LoVo (cell line): Measurements from ENCODE around the gene GPR55.
"Not testable (repeated sequence)": the region's sequence is repeated elsewhere in the genome, so short reads cannot be mapped to it uniquely, and the experiment has no call there.

Experiments
- DNase-seq: peaks from one replicate; pipeline ENCODE4 v3.0.0-alpha.2; 2016; ENCODE audit warnings: low spot score

The GPR55 gene, protein sequence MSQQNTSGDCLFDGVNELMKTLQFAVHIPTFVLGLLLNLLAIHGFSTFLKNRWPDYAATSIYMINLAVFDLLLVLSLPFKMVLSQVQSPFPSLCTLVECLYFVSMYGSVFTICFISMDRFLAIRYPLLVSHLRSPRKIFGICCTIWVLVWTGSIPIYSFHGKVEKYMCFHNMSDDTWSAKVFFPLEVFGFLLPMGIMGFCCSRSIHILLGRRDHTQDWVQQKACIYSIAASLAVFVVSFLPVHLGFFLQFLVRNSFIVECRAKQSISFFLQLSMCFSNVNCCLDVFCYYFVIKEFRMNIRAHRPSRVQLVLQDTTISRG

DNA sequence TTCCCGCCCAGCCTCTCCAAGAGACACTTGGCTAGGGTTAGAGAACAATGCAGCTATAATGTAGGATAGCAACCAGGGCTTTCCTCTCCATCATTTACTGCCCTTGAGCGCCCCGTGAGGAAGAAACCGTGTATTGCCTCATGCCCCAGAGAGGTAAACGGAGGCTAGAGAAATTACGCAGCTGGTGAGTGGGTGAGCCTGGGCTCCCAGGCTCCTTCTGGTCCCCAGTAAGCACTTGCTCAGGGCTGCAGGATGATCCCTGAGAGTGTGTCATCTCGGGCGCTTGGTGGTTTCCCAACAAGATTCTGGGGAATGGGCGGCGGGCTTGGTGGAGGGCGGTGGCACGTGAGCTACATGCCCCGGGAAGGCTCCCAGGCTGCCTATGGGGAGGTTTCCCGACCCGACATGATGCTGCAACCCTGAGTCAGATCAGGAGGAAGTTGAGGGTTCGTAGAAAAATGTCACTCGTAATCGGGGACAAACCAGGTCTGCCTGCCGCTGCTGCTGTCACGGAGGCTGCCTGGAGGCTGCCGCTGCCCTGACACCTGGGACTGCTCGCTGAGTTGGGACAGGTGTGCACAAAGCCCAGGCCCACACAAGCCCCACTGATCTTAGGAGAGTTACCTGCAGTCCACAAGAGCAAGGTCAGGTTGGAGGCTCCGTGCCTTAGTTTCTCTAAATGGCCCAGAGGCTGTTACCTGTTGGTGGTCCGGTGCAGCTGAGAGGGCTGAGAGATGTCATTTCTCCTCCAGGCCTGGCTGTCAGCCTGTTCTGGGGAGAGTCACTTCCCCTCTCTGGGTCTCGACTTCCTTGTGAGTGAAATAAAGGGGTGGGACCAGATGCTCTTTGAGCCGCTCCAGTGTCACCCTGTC, at the start of gene GPR55:
TSS of gene GPR55 (minus strand) at position 773 of the 872 bp plus-strand sequence. CDS start 14,280 bp downstream, outside the sequence.
- no peak for DNase-seq

DNA sequence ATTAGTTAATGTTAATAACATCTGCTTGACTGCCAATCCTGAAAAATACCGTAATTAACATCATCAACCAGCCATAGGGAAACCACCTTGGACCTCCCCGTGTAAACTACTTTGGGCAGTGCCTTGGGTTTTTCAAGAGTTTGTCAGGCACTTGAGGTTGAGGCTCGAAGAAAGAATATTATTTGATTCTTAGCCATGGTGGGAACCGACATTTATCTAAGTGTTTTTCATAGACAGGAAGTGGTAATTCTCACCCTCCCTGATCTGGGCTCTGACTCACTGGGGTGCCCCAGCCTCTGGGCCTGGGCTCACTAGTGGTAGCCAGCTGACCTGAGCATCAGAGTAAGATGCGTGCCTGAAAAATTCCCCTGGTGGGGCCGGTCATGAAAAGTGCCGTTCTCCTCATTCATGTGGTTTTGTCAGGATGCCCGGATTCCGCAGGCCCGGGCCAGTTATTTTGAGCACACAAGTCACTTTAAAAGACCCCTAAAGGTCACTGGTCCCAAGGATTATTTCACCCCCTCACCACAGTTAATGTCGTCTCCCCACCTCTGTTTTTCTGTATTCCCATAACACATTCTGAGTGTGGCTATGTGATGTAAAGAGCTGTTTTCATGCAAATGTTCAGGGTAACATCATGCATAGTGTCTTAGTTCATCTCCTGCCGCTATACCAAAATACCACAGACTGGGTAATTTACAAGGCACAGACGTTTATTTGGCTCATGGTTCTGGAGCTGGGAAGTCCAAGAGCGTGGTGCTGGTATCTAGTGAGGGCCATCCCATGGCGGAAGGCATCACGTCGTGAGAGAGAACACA, 49.3 kb upstream of the GPR55 start:
- peak; percentile 47 for DNase-seq

DNA sequence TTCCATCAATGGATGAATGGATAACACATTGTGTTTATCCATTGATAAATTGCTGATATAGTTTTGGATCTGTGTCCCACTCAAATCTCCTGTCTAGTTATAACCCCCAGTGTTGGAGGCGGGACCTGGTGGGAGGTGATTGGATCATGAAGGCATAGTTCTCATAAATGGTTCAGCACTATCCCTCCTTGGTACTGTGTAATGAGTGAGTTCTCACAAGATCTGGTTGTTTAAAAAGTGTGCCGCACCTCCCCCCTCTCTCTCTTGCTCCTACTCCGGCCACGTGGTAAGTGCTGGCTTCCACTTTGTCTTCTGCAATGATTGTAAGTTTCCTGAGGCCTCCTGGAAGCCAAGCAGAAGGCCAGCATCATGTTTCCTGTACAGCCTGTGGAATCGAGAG, 47.0 kb upstream of the GPR55 start:
- no peak for DNase-seq

DNA sequence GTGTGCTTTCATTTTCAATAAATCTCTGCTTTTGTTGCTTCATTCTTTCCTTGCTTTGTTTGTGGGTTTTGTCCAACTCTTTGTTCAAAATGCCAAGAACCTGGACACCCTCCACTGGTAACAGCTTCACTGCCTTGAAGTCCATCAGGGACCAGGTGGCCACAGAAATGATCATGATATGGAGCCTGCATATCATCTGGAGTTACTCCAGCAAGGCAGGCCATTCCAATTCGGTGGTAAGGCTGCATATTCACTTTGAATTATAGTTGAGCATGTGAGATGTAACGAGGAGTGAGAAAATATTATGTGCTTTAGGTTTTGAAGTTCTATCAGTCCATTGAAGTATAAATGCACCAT, 44.6 kb upstream of the GPR55 start:
- no peak for DNase-seq

DNA sequence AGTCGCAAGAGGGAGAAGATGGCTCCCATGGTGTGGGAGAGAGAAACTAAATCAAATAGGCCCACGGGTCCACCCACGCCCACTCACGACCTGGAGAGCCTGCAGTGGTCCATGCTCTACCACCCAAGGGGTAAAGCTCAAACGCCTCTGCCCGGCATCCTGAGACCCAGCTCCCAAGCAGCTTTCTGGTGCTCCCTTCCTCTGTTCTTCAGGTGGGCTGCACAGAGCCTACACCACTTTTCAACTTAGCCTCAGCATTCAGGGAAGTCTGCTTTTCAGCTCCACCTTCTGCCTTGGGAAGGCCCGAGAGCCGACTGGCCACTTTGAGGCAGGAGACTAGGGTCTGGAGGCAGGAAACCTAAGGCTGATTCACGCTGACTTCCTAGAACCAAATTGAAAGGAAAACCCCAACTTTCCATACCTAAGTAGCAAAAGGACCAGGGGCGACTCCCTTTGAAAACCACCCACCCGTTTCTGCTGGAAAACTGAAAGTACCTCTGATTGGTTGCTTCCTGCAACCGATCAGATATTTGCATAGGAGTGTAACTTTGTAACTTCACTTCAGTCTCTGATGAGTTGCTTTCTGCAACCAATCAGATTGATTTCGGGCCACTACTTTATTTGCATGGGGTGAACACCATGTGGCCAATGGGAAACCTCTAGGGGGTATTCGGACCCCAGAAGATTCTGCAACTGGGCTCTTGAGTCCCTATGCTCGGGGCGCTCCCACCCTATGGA, 44.0 kb upstream of the GPR55 start:
- peak; percentile 63 for DNase-seq

DNA sequence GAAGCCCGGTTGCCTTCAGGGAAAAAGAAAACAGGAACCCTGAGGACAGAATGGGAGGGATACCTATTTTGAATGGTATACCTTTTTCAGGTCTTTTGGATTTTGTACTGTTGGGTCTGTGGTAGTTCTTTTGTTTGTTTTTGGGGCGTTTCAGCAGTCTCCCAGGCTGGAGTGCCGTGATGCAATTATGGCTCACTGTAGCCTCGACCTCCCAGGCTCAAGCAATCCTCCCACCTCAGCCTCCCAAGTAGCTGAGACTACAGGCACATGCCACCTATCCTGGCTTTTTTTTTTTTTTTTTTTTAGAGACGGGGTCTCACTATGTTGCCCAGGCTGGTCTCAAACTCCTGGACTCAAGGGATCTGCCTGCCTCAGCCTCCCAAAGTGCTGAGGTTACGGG, 43.3 kb upstream of the GPR55 start:
- not testable (repeated sequence) for DNase-seq

DNA sequence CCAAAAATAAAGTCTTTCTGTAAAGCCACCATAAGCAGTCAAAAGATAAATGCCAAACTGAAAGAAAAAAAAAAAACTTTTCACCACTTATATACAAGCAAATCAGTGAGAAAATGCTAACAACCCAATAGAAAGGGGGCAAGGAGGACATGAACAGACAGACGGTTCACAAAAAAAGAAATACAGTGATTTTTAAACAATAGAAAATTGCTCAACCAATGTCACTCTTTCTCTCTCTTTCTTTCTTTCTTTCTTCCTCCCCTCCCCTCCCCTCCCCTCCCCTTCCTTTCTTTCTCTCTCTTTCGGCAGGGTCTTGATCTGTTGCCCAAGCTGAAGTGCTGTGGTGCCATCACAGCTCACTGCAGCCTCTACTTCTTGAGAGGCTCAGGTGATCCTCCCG, 42.1 kb upstream of the GPR55 start:
- DNase-seq: no peak

DNA sequence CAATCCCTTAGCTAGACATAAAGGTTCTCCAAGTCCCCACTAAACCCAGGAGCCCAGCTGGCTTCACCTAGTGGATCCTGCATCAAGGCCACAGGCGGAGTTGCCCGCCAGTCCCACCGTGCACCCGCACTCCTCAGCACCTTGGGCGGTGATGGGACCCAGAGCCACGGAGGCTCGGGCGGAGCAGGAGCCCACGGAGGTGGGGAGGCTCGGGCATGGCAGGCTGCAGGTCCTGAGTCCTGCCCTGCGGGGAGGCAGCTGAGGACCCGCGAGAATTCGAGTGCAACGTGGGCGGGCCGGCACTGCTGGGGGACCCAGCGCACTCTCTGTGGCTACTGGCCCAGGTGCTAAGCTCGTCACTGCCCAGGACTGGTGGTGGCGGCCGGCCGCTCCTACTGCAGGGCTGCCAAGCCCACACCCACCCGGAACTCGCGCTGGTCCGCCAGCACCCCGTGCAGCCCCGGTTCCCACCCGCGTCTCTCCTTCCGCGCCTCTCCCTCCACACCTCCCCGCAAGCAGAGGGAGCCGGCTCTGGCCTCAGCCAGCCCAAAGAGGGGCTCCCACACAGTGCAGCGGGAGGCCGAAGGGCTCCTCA, 39.2 kb upstream of the GPR55 start:
- DNase-seq: no peak

DNA sequence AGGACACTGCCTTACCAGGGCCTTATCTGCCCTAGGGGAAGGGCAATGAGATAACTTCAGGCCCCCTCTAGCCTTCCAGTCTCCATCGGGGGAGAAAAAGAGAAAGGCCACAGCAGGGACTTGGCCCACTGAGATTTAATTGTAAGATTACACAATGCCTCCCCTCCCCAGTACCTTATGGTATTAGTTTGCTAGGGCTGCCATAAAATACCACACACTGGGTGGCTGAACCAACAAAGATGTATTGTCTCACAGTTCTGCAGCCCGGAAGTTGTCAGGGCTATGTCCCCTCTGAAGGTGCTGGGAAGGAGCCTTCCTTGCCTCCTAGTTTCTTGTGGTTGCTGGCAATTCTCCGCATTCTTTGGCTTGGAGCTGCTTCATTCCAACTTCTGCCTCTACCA, 36.0 kb upstream of the GPR55 start:
- no peak for DNase-seq

DNA sequence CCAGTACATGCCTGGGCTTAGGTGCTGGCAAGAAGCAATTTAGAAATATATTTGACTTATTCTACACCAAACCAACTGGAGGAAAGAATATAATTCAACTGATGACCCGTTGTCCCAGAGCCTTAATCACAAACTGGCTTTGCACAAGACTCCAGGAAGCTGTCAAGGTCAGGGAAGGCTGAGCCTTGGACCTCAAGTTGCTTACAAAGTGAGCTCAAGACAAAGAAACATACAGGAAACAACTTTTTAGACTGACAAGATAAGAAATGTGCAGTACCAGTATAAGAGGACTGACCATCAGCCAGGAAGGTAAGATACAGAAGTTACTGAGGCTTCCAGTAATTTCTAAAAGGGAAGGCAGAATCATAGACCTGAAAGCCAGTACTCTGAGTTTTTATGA, 35.0 kb upstream of the GPR55 start:
- no peak for DNase-seq

DNA sequence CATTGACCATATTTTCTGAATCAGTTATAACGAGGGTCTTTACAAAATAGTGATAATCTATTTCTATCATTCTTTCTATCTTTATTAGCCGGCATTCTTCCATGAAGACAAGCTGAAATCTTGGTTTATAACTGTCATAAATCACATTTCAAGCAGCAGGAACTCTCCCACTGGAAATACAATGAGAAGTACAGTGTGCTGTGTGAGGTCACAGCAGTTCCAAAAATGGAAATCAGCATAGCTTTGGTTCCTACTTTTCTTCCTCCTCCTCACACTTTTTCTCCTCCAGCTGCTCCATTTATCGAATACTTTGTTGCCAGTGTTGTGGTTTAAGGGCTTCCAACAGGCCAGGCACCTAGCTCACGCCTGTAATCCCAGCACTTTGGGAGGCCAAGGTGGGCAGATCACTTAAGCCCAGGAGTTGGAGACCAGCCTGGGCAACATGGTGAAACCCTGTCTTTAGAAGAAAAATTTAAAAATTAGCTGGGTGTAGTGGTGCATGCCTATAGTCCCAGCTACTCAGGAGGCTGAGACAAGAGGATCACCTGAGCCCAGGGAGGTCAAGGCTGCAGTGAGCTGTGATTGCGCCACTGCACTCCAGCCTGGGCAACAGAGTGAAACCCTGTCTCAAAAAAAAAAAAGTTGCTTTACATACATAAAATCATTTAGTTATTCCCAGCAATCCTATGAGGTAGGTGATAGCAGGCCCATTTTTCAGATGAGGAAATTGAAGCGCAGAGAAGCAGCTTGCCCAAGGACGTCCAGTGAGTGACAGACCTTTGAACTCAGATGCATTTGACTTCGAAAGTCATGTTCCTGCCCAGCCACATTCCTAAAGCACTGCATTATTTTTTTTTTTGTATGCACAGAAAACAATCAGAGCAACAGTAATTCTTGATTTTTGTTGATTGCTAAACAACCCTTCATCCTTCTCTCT, 34.0 kb upstream of the GPR55 start:
- no peak for DNase-seq

DNA sequence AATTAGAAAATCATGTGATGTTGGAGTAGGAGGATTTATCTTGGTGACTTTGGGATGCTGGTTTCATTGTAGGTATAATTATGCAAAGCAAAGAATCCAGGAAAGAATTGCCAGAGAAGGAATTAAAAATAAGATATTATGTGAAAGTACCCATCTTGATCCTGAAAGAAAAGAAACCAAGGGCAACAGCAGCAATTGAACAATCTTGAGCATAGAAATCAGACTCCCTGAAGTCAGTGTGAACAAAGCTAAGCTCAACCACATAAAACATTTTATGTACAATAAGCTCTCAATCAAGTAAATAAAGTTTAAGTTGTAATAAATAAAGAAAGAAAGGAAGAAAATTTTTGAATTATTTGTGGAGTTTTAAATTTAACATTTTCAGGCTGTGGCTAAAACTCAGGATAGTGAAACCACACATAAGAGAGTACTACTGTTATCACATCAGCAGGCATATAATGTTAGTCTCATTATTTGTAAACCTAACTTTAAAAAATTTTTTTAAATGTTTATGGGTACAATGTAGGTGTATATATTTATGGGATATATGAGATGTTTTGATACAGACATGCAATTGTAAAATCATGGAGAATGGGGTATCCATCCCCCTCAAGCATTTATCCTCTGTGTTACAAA, 32.8 kb upstream of the GPR55 start:
- no peak for DNase-seq

DNA sequence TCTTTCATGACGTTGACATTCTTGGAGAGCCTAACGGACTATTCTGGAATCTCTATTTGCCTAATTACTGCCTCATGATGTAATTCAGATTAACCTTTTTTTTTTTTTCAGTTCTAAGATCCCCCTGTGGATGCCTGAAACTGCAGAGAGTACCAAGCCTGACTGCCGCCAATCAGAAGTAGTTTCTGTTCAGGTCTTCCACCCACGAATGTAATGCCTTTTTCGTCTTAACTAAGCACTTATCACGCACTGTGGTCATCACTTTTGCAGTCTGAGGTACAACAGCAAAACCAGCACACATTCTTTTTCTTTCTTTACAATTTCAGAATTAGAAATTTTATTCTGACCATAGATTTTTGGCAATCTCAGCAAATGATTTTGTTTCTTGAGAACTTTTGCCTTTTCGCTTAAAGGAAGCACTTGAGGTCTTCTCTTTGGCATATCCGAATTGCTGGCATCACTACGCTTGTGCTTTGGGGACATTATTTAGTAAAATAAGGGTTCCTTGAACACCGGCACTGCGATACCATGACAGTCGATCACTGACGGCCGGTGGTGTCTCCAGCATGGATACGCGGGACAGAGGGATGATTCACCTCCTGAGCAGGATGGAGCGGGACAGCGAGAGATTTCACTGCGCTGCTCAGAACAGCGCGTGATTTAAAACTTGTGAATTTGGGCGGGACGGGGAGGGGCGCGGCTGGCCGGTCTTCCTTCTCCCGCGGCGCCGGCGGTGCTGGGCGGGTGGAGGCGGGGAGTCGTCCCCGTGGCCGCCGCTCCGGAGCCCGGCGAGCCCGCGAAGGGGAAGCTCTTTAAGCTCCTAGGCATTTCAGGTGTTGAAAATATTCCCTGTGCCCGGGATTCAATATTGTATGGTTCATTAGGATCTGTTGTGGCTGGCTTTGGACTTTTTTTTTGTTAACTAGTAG, 32.0 kb upstream of the GPR55 start:
- DNase-seq: peak; percentile 79

DNA sequence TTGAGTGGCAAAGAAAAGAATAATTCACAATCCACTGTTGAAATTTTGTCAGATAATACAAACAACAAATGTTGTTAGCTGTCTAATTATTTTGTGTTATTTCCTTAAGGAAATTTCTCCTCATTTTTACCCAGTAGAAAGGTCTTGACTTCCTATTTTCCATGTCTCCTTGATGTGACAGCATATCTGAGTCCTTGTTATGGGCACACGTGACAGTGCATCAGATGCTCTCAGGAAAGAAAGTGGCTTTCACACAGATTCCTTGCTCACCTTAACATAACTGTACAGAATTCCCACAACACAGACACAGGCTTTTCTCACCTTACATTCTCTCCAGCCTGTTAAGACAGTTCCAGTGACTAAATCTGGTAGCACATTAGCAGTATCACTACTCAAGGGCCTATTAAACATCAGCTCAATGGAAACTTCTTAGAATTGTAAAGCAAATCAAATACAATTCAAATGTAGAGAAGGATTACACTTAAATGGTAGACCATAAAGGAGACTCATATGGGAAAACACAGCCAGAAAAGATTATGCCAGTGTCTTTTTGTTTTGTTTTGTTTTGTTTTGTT, 30.2 kb upstream of the GPR55 start:
- no peak for DNase-seq

DNA sequence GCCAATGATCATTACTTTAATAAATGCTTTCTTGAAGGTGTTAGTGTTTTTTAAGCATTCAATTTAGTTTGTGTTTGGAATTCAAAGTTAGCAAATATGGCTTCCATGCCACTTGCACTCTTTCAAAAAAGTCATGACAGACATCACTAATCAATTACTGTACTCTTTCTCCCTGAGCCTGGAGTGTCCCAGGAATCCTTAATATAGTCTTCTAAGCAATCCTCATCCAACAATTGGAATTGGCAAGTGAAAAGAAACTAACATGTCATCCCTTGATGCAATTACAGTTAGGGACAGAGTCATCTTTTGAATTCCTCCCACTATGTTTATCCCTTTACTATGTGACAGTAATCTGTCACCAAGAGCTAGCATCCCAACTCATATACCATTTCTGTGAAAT, 29.7 kb upstream of the GPR55 start:
- DNase-seq: no peak

DNA sequence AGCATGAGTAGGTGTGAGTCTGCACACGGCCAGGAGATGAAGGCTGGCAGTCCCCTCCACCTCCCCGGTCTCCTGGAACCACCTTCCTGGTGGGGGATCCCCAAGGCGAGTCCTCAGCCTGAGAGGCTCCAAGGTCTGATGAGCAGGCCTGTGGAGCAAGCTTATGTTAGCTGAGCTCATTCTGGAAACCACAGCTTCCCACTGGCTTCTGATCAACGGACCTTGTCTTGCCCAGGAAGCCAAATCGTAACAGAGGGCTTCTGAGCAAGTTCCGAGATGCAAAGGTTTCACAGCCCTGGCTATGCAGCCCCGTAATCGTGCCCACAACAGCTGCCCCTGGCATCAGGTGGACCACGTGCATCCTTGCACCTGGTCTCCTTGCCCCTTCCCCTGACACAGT, 28.8 kb upstream of the GPR55 start:
- no peak for DNase-seq

DNA sequence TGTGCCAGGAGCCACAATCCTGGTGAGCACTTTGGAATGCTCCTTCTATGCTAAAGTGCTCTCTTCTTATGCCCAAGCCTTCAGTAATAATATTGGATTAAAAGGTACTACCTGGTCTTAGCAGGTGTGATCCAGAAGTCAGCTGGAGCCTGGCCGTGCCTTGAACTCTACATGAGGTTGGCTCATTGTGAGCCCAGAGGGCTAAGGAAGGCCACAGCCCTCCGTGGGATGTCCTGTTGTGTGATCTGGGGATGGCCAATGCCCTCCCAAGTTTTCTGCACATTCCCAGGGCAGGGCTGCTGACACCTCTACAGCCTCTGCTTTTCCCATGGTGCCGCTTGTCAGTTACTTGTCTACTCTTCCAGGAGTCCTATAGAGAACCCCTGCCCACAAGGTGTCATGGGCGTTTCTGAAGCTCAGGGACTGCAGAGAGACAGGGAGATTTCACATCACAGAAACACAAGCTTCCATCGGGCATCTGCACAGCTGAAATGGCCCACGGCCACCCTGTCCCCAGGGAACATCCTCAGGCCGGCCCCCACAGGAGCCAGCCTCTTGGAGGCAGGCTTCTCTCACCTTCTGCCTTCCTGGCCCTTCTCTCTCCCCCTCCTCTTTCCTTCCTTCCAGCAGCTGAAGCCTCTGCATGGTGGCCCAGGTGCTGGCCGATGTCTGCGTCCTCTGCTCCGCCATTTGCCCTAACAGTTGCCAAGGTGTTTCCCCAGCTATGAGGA, 27.3 kb upstream of the GPR55 start:
- no peak for DNase-seq

DNA sequence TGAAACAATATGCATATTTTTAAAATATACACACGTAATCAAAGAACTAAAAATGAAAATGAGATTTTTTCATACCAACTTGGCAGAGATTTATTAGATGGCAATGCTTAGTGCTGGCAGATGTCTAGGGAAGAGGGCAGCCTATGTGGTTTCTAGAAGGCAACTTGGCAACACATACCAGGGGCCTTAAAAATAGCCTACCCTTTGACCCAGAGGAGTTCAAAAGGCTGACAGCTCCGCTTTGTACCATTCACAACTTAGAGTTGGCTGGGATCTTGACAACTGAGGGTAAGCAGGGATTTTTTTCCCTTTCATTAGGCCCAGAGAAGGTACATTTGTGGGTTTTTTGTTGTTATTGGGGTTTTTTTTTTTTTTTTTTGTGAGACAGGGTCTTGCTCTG, 26.4 kb upstream of the GPR55 start:
- DNase-seq: no peak
